Activated T-helper 17 cell treated with anti-CD3 and anti-CD28 coated beads, Interleukin-2, amount 50 U/mL, for 72 hours (primary cell): ENCODE measurements around the gene MRPL14. TPM values are rescaled to one million over a fixed set of nuclear protein-coding genes. Genes with fewer than 3 reads are reported as not detected.
"Not testable (repeated sequence)": the region's sequence is repeated elsewhere in the genome, so short reads cannot be mapped to it uniquely, and the experiment has no call there.

Experiments used
- ATAC-seq: fragments of 150-1000 bp; cut with Tn5 transposase; replicated peaks from 2 replicates; pipeline ENCODE4 v1.10.0; 2021; ENCODE audit warnings: mild to moderate bottlenecking, moderate library complexity
- H3K27ac Mint-ChIP-seq: one replicate; pipeline ENCODE4 v1.8.0; 2022; ENCODE audit warnings: mixed read lengths
- H3K27me3 Mint-ChIP-seq: one replicate; pipeline ENCODE4 v1.8.0; 2022; ENCODE audit warnings: mixed read lengths
- H3K36me3 Mint-ChIP-seq: one replicate; pipeline ENCODE4 v1.8.0; 2022; ENCODE audit warnings: low read depth, mild to moderate bottlenecking, mixed read lengths
- H3K4me1 Mint-ChIP-seq: one replicate; pipeline ENCODE4 v1.8.0; 2022; ENCODE audit warnings: mixed read lengths
- H3K4me3 Mint-ChIP-seq: one replicate; pipeline ENCODE4 v1.8.0; 2022; ENCODE audit warnings: mild to moderate bottlenecking, mixed read lengths
- H3K9me3 Mint-ChIP-seq: one replicate; pipeline ENCODE4 v1.8.0; 2022; ENCODE audit warnings: mixed read lengths
- total RNA-seq, 2 donors: library from RNA; stranded (reverse); gene quantifications; one replicate each; pipeline ENCODE4 v1.2.3, GENCODE V29; 2022

MRPL14 gene
- total RNA-seq, 2 donors from 2014 or later = 29.3 to 54.0 TPM

DNA sequence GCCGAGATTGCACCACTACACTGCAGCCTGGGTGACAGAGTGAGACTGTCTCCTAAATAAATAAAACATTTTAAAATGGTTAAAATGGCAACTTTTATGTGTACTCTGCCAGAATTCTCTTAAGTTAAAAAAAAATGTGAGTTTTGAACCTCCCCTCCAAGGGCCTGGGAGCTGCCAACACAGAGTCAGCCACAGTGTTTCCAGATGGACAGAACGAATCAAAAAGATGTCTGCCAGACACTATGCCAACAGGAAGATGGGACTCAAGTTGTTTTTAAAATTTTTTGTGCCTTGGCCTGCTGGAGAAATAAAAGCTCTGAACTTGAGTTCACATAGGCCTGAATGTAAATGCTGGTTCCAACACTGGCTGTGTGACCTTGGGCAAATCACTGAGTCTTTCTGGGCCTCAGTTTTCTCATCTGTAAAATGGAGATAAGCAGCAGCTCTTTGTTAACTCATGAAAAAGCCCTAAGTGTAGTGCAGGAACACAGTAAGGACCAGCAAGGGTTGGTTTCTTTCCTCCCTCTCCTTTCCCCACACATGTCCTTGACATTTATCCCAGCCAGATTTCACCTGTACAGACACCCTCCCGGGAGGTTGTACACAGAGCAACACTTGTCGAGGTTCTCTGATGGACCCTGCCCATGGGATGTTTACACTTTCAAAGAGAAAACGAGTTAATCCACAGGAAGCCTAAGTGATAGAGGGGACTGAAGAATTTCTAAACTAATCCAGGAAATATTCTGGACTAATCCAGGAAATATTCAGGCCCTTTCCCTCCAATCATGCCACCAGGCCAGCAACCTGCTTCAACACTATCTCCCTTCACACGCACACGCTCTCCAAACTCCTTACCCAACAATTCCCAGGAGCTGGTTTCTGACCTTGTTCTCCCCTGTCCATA, 35.0 kb downstream of the MRPL14 start:
- no peak overlapping the region for H3K27ac Mint-ChIP-seq
- no peaks in the 10 kb centered on the region for H3K36me3 Mint-ChIP-seq
- H3K27me3 Mint-ChIP-seq = no peaks in the 10 kb centered on the region
- no peaks in the 10 kb centered on the region for H3K9me3 Mint-ChIP-seq
- ATAC-seq = no peak
- no peak overlapping the region for H3K4me3 Mint-ChIP-seq
- H3K4me1 Mint-ChIP-seq = no peaks in the 10 kb centered on the region

DNA sequence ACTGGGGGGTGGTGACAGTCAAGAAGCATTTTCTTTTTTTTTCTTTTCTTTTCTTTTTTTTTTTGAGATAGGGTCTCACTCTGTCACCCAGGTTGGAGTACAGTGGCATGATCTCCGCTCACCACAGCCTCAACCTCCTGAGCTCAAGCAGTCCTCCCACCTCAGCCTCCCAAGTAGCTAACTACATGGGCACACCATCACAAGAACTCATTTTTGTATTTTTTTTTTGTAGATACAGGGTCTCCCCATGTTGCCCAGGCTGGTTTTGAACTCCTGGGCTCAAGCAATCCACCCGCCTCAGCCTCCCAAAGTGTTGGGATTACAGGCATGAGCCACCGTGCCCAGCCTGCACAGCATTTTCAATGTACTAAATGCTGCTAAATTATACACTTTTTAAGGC, 35.9 kb downstream of the MRPL14 start:
- not testable (repeated sequence) for H3K4me1 Mint-ChIP-seq, H3K27me3 Mint-ChIP-seq, ATAC-seq, H3K9me3 Mint-ChIP-seq, H3K4me3 Mint-ChIP-seq, H3K27ac Mint-ChIP-seq, H3K36me3 Mint-ChIP-seq

DNA sequence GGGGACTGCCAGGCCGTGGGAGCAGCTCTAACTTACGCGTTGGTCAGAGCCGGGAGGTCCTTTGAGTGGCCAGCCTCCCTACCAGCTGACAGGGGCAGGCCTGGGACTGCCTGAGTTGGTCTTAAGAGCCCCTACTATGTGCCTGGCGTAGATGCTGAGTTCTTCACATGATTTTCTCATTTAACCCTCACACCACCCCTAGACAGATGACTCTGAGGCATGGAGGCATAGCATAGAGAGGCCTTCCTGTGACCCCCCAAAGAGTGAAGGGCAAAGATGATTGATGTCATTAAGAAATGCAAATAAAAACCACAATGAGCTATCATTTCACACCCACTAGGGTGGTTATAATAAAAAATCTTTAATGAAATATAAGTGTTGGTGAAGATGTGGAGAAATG, 36.8 kb downstream of the MRPL14 start:
- Mint-ChIP-seq H3K4me1 (no peaks in the 10 kb centered on the region), H3K4me3 (no peak overlapping the region), H3K9me3 (no peaks in the 10 kb centered on the region), H3K36me3 (no peaks in the 10 kb centered on the region), H3K27ac (no peak overlapping the region), H3K27me3 (no peaks in the 10 kb centered on the region)
- ATAC-seq = no peak

DNA sequence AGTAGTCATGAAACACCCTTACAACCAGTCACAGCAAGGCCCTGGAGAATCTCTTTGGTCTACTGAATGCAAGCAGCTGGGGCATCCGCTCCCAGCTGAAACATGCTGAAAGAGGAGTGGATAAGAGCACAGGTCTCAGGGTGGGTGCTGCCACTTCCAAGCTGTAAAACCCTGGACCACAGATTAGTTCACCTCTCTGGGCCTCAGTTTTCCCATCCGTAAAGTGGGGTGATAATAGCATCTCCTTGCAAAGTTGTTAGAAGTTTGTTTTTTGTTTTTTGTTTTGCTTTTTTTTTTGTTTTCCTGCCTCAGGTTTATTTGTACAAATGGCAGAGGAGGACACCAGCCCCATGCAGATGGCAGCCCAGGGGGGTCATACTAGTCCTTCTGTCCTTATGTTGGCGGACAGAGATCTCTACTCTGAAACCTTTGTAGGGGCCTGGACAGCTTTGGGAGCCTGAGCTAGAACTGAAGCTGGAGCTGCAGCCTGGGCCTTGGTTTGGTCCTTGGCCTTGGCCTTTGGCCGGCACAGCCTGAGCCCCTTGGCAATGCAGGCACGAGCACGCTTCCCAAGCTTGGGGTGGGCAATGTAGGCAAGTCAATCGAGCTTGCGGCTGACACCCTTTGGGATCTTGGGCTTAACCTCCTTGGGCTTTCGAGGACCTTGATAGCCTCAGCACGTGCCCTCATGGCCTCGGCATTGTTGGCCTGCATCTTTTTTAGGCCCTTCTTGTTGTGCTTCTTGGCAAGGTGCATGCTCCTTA, 38.2 kb downstream of the MRPL14 start:
- H3K27ac Mint-ChIP-seq = no peak overlapping the region
- H3K4me3 Mint-ChIP-seq = no peak overlapping the region
- no peaks in the 10 kb centered on the region for H3K4me1 Mint-ChIP-seq
- H3K27me3 Mint-ChIP-seq = no peaks in the 10 kb centered on the region
- ATAC-seq = no peak
- no peaks in the 10 kb centered on the region for H3K36me3 Mint-ChIP-seq
- H3K9me3 Mint-ChIP-seq = no peaks in the 10 kb centered on the region

DNA sequence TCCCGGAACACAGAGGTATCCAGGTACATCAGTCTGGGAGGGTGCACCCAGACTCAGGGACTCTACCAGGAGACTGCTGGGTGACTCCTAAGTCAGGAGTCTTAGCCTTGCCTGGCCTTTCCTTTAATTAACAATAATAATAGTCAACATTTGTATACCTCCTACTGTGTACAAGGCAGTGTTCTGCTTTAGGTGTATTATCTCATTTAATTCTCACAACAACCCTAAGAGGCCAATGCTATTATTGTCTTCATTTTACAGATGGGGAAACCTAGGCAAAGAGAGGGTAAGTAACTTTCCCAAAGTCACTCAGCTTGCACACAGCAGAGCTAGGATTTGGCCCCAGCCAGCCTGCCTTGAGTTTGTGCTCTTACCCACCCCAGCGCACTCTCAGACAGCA, 39.6 kb downstream of the MRPL14 start:
- H3K27me3 Mint-ChIP-seq = no peaks in the 10 kb centered on the region
- no peak overlapping the region for H3K4me3 Mint-ChIP-seq
- ATAC-seq = no peak
- H3K27ac Mint-ChIP-seq = peak overlapping the region; percentile 59
- H3K9me3 Mint-ChIP-seq = no peaks in the 10 kb centered on the region
- H3K36me3 Mint-ChIP-seq = no peaks in the 10 kb centered on the region
- H3K4me1 Mint-ChIP-seq = no peaks in the 10 kb centered on the region

DNA sequence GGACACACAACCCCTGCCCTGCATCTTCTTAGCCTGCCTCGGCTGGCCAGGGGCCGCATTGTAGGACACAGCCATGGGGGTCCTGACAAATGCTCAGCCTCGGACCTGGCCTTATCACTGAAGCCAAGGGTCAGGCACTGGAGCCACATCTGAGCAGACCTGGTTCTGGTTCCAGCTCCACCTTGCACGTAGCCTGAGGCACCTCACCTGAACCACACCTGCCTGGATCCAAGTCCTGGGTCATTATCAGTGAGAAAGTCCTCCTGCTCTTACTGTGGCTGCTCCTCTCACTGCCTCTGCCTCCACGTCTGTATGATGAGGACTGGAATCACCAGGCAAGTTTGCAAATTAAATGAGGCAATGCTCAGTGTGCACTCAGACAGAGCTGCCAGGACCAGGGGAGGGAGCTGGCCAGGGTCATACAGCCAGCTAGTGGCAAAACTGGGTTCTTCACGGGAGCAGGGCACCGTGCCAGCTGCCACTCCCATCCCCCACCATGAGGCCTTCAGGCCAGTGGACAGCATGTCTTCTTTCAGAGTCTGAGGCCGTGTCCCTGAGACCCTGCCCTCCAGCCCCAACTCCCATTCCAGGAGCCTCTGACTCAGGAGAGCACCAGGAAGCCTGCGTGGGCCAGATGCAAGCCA, 40.2 kb downstream of the MRPL14 start:
- H3K27me3 Mint-ChIP-seq = no peaks in the 10 kb centered on the region
- H3K27ac Mint-ChIP-seq = no peak overlapping the region
- H3K36me3 Mint-ChIP-seq = no peaks in the 10 kb centered on the region
- H3K9me3 Mint-ChIP-seq = no peaks in the 10 kb centered on the region
- H3K4me1 Mint-ChIP-seq = no peaks in the 10 kb centered on the region
- no peak overlapping the region for H3K4me3 Mint-ChIP-seq
- ATAC-seq = no peak

DNA sequence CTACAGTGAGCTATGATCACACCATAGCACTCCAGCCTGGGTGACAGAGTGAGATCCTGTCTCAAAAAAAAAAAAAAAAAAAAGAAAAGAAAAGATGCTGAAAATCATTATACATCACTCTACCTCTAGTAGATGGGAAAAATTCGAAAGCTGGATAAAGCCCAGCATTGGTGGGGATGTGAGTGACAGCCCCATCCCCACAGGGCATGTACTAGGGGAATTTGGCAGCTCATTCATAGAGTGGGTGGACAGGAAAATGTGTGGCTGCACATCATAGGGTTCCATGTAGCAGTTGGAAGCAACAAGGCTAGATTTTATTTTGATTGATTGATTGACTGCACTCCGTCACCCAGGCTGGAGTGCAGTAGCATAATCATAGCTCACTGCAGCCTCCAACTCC, 42.0 kb downstream of the MRPL14 start:
- ATAC-seq = no peak

DNA sequence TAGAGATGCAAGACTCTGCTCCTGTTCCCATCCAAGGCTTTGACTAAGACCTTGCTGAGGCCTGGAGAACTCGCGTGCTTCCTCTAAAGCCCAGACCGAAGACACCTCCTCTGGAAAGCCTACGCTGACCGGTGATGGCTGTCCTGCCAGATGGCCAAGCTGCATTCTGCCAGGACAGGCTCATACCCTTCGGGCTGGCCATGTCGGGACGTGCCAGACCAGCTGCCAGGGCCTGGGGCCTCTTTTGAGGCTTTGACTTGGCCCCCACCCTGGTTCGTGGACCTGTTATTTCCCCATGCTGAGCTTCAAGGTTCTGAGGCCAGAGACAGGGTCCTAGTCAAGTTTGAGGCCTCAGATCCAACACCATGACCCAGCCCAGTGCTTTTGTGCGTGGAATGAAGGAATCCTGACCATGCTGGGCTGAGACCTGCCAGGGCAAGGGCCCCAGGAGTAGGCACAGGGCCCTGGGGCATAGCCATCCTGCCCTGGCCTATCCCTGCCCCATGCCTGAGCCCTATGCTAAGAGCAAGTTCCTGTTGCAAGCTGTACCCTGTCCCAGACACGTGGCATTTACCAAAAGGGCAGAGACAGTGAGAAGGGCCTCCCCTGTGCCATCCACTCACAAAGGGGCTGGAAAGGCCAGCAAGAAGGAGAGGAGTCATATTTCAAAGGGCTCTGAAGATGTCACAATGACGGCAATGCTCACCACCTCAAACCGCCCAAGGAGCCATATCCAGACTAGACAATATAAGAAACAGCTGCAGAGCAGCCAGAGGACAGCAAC, 42.8 kb downstream of the MRPL14 start:
- Mint-ChIP-seq H3K4me3 (no peak overlapping the region), H3K4me1 (no peaks in the 10 kb centered on the region), H3K27me3 (no peaks in the 10 kb centered on the region), H3K36me3 (no peaks in the 10 kb centered on the region), H3K9me3 (no peaks in the 10 kb centered on the region), H3K27ac (no peak overlapping the region)
- no peak for ATAC-seq

More for the DNA sequence above, 42.0 kb downstream of the MRPL14 start:
- no peak overlapping the region for H3K27ac Mint-ChIP-seq
- no peaks in the 10 kb centered on the region for H3K9me3 Mint-ChIP-seq
- no peak overlapping the region for H3K4me3 Mint-ChIP-seq
- H3K4me1 Mint-ChIP-seq = no peaks in the 10 kb centered on the region
- H3K27me3 Mint-ChIP-seq = no peaks in the 10 kb centered on the region
- no peaks in the 10 kb centered on the region for H3K36me3 Mint-ChIP-seq

DNA sequence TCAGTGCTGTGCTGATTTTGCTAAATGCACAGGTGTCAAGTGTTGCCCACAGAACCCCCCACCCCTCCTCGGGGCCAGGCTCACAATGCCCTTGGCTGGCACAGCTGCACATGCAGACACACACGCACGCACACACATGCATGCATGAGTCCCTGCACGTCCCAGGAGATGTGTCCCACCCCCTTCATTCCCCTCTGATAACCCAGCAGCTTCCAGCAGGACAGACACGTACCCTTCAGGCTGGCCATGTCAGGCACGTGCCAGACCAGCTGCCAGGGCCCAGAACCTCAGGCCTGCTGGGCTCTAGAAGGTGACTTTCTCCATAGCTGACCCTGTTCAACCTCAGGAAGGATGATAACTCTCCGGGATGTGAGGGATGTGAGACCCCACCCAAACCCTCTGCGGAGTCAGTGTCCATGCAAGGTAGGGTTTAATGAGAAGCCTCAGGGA, 44.4 kb downstream of the MRPL14 start:
- Mint-ChIP-seq H3K27ac (no peak overlapping the region), H3K9me3 (no peaks in the 10 kb centered on the region), H3K36me3 (no peaks in the 10 kb centered on the region), H3K4me3 (no peak overlapping the region), H3K4me1 (no peaks in the 10 kb centered on the region), H3K27me3 (peaks cover 1% of the 10 kb centered on the region)
- ATAC-seq = no peak

DNA sequence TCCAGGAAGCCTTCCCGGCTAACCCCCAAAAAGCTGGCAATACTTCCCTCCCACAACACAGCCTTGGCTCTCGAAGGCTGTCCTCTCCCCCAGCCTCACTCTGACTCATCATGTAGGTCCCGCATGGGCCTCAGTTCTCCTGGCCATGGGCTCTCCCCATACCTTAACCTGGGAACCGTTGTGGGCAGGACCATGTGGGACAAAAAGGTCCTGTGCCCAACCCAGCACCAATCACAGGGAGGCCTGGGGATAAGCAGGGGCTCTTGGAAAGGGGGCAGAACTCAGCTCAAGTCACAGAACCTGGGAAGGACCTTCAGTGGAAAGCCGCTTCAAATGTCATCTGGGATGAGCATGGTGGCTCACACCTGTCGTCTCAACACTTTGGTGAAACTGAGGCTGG, 45.5 kb downstream of the MRPL14 start:
- peaks cover 3% of the 10 kb centered on the region for H3K27me3 Mint-ChIP-seq
- H3K27ac Mint-ChIP-seq = no peak overlapping the region
- no peaks in the 10 kb centered on the region for H3K4me1 Mint-ChIP-seq
- H3K4me3 Mint-ChIP-seq = no peak overlapping the region
- H3K9me3 Mint-ChIP-seq = no peaks in the 10 kb centered on the region
- no peak for ATAC-seq
- no peaks in the 10 kb centered on the region for H3K36me3 Mint-ChIP-seq

DNA sequence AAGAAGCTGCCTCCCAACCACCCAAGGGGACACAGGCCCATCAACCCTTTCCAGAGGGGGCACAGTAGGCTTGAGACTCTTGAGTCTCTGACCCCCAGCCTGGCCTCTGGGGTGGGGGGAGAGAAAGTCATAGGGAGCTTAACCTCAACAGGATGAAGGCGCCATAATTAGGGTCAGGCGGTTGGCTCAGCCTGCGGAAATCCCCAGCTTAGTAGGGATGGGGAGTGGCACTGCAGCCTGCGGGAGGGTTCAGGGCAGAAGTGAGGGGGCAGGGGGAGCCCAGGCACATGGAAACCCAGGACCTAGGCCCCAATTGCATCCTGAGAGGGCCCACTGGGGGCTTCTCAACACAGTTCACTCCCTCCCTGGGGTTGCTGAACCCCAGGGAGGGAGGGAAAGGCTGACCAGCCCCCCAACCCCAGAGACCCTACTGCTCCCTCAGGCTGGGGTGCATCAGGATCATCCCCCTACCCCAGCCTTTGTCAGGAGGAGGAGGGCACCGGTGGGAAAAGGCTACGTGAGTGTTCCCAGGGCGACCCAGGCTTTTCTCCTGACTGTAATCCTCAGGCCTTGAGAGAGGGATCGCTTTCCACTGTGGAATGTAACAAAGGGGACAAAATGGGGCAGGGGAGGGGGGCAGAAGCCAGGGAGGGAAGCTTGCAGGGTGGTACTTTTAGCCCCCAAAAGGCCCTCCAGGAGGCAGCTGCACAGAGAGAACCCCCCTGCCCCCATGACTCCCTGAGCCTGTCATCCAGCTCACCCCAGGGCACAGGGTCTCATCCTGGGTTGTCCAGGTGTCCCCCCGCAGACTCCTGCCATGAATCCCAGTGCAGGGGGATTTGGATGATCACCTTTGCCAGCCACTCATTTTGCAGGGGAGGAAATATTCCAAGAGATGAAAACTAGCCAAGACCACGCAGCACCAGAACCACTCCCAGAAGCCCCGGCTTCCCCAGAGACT, 46.4 kb downstream of the MRPL14 start:
- H3K27me3 Mint-ChIP-seq = peaks cover 3% of the 10 kb centered on the region
- no peaks in the 10 kb centered on the region for H3K36me3 Mint-ChIP-seq
- no peaks in the 10 kb centered on the region for H3K4me1 Mint-ChIP-seq
- H3K27ac Mint-ChIP-seq = no peak overlapping the region
- no peak for ATAC-seq
- no peaks in the 10 kb centered on the region for H3K9me3 Mint-ChIP-seq
- H3K4me3 Mint-ChIP-seq = no peak overlapping the region

DNA sequence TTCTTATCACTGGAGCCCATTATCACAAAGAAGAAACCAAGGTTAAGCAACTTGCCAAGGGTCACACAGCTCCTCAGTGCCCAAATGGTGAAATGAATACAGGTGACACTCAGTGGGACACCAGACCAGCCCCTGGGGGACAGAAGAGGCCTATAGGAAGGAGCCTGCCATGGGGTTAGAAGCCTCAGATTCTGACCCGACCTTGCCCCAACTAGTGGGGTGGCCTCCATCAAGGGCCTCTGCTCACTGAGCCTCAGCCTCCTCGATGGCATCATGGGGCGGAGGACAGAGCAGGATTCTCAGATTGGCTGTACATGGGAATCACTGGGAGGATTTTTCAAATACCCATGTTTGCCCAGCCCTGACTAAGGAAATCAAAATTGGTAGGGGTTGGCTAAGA, 47.6 kb downstream of the MRPL14 start:
- ATAC-seq = no peak
- peaks cover 1% of the 10 kb centered on the region for H3K36me3 Mint-ChIP-seq
- peaks cover 2% of the 10 kb centered on the region for H3K4me1 Mint-ChIP-seq
- no peaks in the 10 kb centered on the region for H3K9me3 Mint-ChIP-seq
- H3K27ac Mint-ChIP-seq = no peak overlapping the region
- H3K27me3 Mint-ChIP-seq = peaks cover 4% of the 10 kb centered on the region
- H3K4me3 Mint-ChIP-seq = no peak overlapping the region
